HG03039 (cell line): ENCODE measurements around the gene PNLIPRP2.

Experiments
- ATAC-seq: cut with Tn5 transposase; IDR thresholded peaks from one replicate; pipeline ENCODE4 v1.9.1; 2021; ENCODE audit warnings: mild to moderate bottlenecking, moderate library complexity; ENCODE audit not compliant: unreplicated experiment

PNLIPRP2 gene

DNA sequence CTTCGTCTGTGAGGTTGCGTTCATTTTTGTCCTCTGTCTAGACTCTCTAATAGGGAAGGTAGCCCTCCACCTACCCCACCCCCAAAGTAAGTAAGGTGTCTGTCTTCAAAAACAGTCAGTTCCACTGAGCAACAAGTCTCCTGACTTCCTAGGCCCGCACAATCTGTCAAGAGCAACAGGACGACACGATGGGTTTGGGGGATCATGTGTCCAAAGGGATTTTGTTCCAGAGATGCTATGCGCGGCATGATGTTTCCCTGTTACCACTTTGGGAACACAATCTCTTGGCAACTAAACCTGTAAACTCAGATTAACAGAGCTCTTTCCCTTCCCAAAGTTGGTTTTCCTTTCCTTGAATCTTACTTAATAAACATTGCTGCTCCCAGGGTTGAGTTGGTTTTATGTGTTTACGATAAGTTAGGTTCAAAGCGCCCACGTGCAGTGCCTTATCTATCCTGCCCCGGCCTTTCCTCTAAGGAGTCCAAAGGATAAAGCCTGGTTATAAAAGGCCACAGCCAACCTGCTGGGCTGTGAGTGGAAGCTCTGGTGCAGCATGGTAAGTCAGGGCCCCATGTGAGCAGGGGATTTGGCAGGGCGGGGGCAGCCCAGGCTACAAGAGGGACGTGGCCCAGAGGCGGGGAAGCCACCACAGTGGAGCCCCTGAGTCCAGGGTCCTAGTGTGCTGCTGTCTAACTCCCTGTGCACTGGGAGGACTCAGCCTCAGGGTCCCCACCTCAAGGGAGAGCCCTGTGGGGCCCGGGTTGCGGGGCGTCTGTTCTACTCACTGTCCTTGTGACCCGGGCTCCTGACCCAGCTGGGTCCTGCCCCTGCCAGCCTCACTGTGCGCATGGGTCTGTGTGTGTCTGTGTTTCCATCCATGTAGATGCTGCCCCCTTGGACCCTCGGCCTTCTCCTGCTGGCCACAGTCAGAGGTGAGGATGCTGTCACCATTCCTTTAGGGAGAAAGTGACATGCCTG is at the start of gene PNLIPRP2:
Gene PNLIPRP2 (plus strand): TSS at position 531 of the 978 bp plus-strand sequence.
- no peak for ATAC-seq

- no peak for ATAC-seq
Observed at GRCh38 chr10:116574797-116575196, 46.0 kb upstream of the PNLIPRP2 start.

- ATAC-seq: no peak
Observed at GRCh38 chr10:116587878-116588591, 32.7 kb upstream of the PNLIPRP2 start.

DNA sequence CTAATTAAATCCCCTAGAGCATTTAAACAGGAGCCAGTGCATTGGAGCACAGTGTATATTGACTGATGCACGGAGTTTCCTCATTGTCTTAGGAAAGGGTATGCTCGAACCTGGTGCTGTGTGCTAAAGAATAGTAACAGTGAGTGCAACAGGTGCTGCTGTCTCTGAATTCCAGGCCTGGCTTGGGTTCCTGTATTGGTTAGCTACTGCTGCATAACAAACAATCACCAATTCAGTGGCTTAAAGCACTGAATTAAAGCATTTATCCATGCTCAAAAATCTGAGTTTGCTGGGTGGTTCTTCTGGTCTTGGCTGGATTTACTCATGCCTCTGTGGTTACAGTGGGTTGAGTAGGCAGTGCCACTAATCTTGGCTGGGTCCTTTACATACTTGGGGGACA is 31.8 kb upstream of the PNLIPRP2 start:
- ATAC-seq: no peak

- no peak for ATAC-seq
Observed at GRCh38 chr10:116589926-116590325, 30.8 kb upstream of the PNLIPRP2 start.

DNA sequence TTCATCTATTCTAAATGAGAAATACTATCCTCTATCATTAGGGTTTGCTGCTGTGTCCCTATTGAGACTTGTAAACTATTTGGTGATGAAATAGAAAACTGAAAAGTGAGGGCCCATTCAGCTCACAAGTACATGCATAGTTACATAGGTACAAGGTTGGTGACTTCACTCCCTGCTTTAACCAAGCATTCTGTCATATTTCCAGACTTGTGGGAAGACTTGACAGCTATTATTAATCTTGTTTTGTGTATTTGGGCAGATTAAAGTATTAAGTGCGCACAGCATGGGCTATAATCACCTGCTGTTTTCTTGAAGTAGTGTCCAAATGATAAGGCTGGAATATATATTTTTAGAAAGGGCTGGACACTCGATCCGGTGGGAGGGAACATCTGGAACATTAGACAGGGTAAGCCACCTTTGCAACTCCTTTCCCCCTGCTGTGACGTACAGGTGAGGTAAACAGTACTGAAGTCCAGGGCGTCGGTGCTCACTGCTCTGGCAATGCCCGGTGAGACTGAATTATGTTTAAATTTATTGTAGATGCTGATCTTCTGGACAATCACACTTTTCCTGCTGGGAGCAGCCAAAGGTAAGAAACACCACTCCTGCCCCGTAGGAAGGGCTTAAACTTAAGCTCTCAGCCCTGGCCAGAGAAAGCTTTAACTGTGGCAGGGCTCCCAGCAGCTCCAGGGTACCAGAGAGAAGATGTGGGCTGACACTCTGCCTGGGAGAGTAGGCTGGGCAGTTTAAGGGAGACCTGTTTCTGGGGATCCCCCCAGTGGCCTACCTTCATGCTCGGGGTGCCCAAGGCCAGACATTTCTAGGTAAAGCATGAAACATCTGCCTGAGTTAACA is 29.9 kb upstream of the PNLIPRP2 start, which contains the start of gene PNLIPRP1:
Gene PNLIPRP1 (plus strand): TSS at position 370 of the 855 bp plus-strand sequence. CDS start 171 bp downstream, at position 541.
- ATAC-seq: no peak

- no peak for ATAC-seq
Observed at GRCh38 chr10:116593139-116593740, 27.5 kb upstream of the PNLIPRP2 start.

- no peak for ATAC-seq
Observed at GRCh38 chr10:116594525-116595035, 26.2 kb upstream of the PNLIPRP2 start.

DNA sequence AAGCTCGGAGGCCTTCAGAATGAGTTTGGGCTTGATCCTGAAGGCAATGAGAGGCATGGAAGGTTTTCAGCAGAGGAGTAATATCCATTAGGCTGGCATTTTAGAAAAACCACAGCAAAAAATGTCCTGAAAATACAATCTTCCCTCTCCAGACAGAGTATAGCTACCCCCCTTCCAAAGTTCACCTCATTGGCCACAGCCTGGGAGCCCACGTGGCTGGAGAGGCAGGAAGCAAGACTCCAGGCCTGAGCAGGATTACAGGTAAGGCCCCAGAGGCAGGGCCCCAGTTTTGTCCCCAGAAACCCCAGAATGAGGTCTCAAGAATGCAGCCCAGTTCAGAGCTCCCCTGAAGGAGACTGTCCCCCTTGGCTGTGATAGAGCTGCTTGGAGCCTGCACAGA is 24.7 kb upstream of the PNLIPRP2 start:
- ATAC-seq: no peak

GRCh38 chr10:116597543-116597942 is 23.2 kb upstream of the PNLIPRP2 start:
- ATAC-seq: no peak

DNA sequence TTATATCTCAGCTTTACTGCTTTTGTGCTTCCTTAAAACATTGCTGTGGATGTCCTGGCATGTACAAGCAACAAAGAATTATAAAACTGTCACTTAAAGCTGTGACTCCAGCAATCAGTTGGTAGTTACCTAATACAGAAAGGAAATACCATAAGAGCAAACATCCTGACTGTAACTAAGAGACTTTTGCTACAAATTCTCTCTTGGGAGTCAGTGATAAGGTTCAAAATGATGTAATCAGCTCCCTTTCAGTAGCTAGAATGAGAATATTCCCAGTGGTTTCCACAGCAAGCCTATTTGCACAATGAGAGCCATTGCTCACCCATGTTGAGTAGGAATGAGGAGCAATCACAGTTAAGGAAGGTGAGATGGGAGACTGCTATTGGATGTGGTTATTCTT is 22.4 kb upstream of the PNLIPRP2 start:
- ATAC-seq: no peak

- ATAC-seq: no peak
Observed at GRCh38 chr10:116599991-116600390, 20.8 kb upstream of the PNLIPRP2 start.

- no peak for ATAC-seq
Observed at GRCh38 chr10:116602648-116603400, 17.9 kb upstream of the PNLIPRP2 start.

- ATAC-seq: no peak
Observed at GRCh38 chr10:116606061-116606483, 14.7 kb upstream of the PNLIPRP2 start.

GRCh38 chr10:116607336-116607735 is 13.4 kb upstream of the PNLIPRP2 start:
- ATAC-seq: no peak

DNA sequence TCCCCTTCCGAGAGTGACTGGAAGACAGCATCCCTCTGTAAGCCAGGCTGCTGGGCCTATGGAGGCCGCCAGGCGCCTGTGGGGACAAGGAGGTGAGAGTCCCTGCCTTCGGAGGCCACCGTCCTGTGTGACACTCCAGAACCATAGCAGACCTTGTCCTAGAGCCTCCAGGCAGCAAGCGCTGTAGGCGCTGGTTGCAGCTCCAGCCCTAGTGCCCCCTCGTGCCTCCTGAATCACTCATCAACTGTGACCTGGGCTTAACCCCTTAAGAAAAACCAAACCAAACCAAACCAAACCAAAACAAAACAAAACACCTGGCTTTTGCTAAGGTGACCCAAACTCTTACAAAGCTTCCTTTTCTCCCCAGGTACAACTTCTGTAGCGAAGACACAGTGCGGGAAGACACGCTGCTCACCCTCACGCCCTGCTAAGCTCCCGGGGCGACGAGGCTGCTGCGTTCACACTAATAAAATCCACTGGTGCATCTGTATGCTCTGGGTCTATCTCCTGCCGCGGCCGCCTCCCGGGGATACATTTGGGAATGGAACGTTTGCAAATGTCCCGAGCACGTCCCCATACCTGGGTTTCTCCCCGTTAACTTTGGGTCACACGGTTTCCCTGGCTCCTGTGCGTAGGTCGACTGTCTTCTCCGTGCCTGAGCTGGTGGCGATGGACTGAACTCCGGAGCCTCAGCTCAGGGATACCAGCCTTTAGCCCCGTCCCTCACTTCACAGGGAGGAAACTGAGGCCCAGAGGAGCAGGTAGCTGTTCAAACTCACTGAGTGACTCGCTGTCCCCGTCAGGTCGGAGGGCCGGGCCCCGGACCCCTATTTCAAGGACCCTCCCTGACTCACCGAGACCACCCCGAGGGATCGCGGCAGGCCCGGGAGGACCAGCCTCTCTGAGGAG is 11.8 kb upstream of the PNLIPRP2 start:
- no peak for ATAC-seq

GRCh38 chr10:116610443-116611152 is 10.2 kb upstream of the PNLIPRP2 start:
- no peak for ATAC-seq

DNA sequence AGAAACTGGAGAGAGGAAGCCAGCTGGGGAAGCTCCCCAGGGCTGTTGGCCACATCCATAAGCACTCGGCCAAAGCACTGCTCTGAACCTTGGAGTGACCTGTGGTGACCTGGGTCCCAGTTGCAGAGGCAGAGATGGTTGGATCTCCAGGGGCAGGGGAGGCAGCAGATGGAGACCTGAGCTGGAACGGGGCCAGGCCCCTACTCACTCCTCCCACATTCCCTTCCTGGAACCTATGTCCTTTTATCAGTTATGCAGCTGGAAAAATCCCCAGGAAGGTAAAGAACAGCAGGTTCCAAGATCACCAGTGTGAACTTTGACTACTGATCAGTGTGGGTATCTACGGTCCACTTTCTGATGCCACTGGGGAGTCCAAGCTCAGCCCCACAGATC is 9.6 kb upstream of the PNLIPRP2 start:
- ATAC-seq: no peak
